Panc1 (cell line): ENCODE data around the gene B4GALT5.

ENCODE experiments used
- POLR2AphosphoS5 ChIP-seq: IDR thresholded peaks from 2 replicates; pipeline ENCODE4 v1.6.1; 2012; ENCODE audit warnings: mild to moderate bottlenecking, low read depth, low read length, moderate library complexity
- SIN3A ChIP-seq: IDR thresholded peaks from 2 replicates; pipeline ENCODE4 v1.6.1; 2012; ENCODE audit warnings: low read depth, mild to moderate bottlenecking, low read length, moderate library complexity, borderline replicate concordance; ENCODE audit not compliant: insufficient read depth
- TCF7L2 ChIP-seq: IDR thresholded peaks from 2 replicates; pipeline ENCODE4 v1.6.1; 2011; ENCODE audit warnings: mild to moderate bottlenecking, low read depth, low read length, inconsistent platforms
- TF ChIP-seq, protein P1 (sequence below): fragments of 450-650 bp; IDR thresholded peaks from 2 replicates; pipeline ENCODE4 v1.5.1; 2017; ENCODE audit warnings: mild to moderate bottlenecking
- TF ChIP-seq, protein P2 (sequence below), 2 experiments: IDR thresholded peaks; 2 replicates each; pipeline ENCODE4 v1.6.1; 2011 to 2012; ENCODE audit warnings: low read depth in 2 of 2, control low read depth in 1 of 2, low read length in 1 of 2, mild to moderate bottlenecking in 1 of 2, moderate library complexity in 1 of 2; ENCODE audit not compliant: insufficient read depth in 1 of 2

DNA sequence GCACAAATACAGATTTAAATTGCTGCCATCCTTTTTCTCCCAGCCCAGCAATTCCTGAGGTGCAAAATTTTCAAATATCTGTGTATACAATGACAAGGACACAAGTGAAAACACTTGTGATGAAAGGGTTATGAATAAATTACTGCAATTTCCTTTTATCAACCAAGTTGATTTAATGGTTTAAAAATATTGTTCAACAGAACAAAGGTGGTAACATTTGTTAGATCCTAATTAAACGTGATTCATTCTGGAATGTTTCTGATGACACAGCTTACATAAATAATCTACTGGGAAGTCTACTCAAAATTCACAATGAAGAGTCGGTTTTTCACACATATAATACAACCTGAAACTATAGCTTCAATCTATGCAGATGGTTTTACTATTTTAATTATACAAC lies 17.1 kb downstream of the B4GALT5 start:
- TF ChIP-seq, protein P1, sequence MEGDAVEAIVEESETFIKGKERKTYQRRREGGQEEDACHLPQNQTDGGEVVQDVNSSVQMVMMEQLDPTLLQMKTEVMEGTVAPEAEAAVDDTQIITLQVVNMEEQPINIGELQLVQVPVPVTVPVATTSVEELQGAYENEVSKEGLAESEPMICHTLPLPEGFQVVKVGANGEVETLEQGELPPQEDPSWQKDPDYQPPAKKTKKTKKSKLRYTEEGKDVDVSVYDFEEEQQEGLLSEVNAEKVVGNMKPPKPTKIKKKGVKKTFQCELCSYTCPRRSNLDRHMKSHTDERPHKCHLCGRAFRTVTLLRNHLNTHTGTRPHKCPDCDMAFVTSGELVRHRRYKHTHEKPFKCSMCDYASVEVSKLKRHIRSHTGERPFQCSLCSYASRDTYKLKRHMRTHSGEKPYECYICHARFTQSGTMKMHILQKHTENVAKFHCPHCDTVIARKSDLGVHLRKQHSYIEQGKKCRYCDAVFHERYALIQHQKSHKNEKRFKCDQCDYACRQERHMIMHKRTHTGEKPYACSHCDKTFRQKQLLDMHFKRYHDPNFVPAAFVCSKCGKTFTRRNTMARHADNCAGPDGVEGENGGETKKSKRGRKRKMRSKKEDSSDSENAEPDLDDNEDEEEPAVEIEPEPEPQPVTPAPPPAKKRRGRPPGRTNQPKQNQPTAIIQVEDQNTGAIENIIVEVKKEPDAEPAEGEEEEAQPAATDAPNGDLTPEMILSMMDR = no peak
- TF ChIP-seq SIN3A (no peak), POLR2AphosphoS5 (no peak), TCF7L2 (no peak)
- TF ChIP-seq, protein P2, sequence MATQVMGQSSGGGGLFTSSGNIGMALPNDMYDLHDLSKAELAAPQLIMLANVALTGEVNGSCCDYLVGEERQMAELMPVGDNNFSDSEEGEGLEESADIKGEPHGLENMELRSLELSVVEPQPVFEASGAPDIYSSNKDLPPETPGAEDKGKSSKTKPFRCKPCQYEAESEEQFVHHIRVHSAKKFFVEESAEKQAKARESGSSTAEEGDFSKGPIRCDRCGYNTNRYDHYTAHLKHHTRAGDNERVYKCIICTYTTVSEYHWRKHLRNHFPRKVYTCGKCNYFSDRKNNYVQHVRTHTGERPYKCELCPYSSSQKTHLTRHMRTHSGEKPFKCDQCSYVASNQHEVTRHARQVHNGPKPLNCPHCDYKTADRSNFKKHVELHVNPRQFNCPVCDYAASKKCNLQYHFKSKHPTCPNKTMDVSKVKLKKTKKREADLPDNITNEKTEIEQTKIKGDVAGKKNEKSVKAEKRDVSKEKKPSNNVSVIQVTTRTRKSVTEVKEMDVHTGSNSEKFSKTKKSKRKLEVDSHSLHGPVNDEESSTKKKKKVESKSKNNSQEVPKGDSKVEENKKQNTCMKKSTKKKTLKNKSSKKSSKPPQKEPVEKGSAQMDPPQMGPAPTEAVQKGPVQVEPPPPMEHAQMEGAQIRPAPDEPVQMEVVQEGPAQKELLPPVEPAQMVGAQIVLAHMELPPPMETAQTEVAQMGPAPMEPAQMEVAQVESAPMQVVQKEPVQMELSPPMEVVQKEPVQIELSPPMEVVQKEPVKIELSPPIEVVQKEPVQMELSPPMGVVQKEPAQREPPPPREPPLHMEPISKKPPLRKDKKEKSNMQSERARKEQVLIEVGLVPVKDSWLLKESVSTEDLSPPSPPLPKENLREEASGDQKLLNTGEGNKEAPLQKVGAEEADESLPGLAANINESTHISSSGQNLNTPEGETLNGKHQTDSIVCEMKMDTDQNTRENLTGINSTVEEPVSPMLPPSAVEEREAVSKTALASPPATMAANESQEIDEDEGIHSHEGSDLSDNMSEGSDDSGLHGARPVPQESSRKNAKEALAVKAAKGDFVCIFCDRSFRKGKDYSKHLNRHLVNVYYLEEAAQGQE (IDR thresholded peaks at IDR 0.05; ENCODE audit: insufficient read depth in 1 of 2, low read depth in 2 of 2, low read length in 1 of 2) = no peak
